ENCODE data around the gene ALK. TPM values are rescaled to one million over a fixed set of nuclear protein-coding genes. Genes with fewer than 3 reads are reported as not detected.
"Not testable (repeated sequence)": the region's sequence is repeated elsewhere in the genome, so short reads cannot be mapped to it uniquely, and the experiment has no call there.

The ALK gene
- total RNA-seq, 2 donors from 2014 or later, result 0.21 to 0.26 TPM

GRCh38 chr2:29850794-29851193, 70.6 kb downstream of the ALK start:
- intact Hi-C loops (cut with DNase I), result no loop called here

GRCh38 chr2:29848566-29849310, 72.6 kb downstream of the ALK start:
- DNase-seq (no peak), ATAC-seq (no peak)
- intact Hi-C loops (cut with DNase I), result loop anchor here in 1 of 2 donors (10.0 kb wide), 1 partner anchor 894 kb away; no protein-coding TSS in a partner anchor

More at GRCh38 chr2:29850794-29851193, 70.6 kb downstream of the ALK start:
- ATAC-seq (no peak), DNase-seq (no peak)

GRCh38 chr2:29847886-29848285, 73.5 kb downstream of the ALK start:
- intact Hi-C loops (cut with DNase I), result loop anchor here in 1 of 2 donors (10.0 kb wide), 1 partner anchor 893 kb away; no protein-coding TSS in a partner anchor
- ATAC-seq, result no peak
- no peak for DNase-seq

GRCh38 chr2:29844713-29845326, 76.6 kb downstream of the ALK start:
- intact Hi-C loops (cut with DNase I), result loop anchor here (5.0 to 10.0 kb wide), 3 partner anchors 548 to 890 kb away; no protein-coding TSS in a partner anchor
- DNase-seq, result no peak
- no peak for ATAC-seq

GRCh38 chr2:29841386-29842004, 79.9 kb downstream of the ALK start:
- peak in 1 of 2 donors; percentile 57 for ATAC-seq
- no peak for DNase-seq
- intact Hi-C loops (cut with DNase I), result loop anchor here (5.0 to 10.0 kb wide), 3 partner anchors 544 to 887 kb away; no protein-coding TSS in a partner anchor

- ATAC-seq (no peak), DNase-seq (no peak)
- intact Hi-C loops (cut with DNase I), result no loop called here
Measured at GRCh38 chr2:29839306-29839705, 82.1 kb downstream of the ALK start.

- DNase-seq, result no peak
- intact Hi-C loops (cut with DNase I), result no loop called here
- no peak for ATAC-seq
Measured at GRCh38 chr2:29837925-29838324, 83.5 kb downstream of the ALK start.

GRCh38 chr2:29834624-29835023, 86.8 kb downstream of the ALK start:
- intact Hi-C loops (cut with DNase I), result no loop called here
- ATAC-seq (no peak), DNase-seq (no peak)

- no peak for DNase-seq
- intact Hi-C loops (cut with DNase I), result no loop called here
- no peak for ATAC-seq
Measured at GRCh38 chr2:29834036-29834540, 87.3 kb downstream of the ALK start.

- no peak for DNase-seq
- intact Hi-C loops (cut with DNase I), result no loop called here
Measured at GRCh38 chr2:29831560-29831959, 89.8 kb downstream of the ALK start.

GRCh38 chr2:29829841-29830240, 91.5 kb downstream of the ALK start:
- intact Hi-C loops (cut with DNase I), result no loop called here
- ATAC-seq, result no peak
- no peak for DNase-seq

More at GRCh38 chr2:29831560-29831959, 89.8 kb downstream of the ALK start:
- ATAC-seq, result no peak

- ATAC-seq; intact Hi-C loops (cut with DNase I); DNase-seq: not testable (repeated sequence)
Measured at GRCh38 chr2:29824145-29824544, 97.2 kb downstream of the ALK start.

GRCh38 chr2:29821591-29821990, 99.8 kb downstream of the ALK start:
- DNase-seq (no peak), ATAC-seq (no peak)
- intact Hi-C loops (cut with DNase I), result no loop called here

GRCh38 chr2:29819570-29819969, 101.8 kb downstream of the ALK start:
- intact Hi-C loops (cut with DNase I), result no loop called here
- no peak for ATAC-seq
- DNase-seq, result no peak

GRCh38 chr2:29817801-29818680, 103.3 kb downstream of the ALK start:
- no peak for ATAC-seq
- intact Hi-C loops (cut with DNase I), result no loop called here
- DNase-seq, result no peak

- intact Hi-C loops (cut with DNase I), result no loop called here
- no peak for DNase-seq
- ATAC-seq, result no peak
Measured at GRCh38 chr2:29817299-29817698, 104.1 kb downstream of the ALK start.

GRCh38 chr2:29816651-29817050, 104.7 kb downstream of the ALK start:
- ATAC-seq, result no peak
- DNase-seq, result no peak
- intact Hi-C loops (cut with DNase I), result no loop called here

- ATAC-seq (peak in 1 of 2 donors; percentile 39), DNase-seq (no peak)
- intact Hi-C loops (cut with DNase I), result no loop called here
Measured at GRCh38 chr2:29811378-29811777, 110.0 kb downstream of the ALK start.

GRCh38 chr2:29810956-29811355, 110.4 kb downstream of the ALK start:
- intact Hi-C loops (cut with DNase I), result no loop called here
- no peak for DNase-seq
- ATAC-seq, result no peak
